Activated CD8-positive, alpha-beta memory T cell treated with anti-CD3 and anti-CD28 coated beads, Interleukin-2, amount 50 U/mL, for 24 hours (primary cell): ENCODE data around the gene MORN1.

Source experiments
- DNase-seq: peaks from one replicate; pipeline ENCODE4 v3.0.0-alpha.2; 2020; ENCODE audit errors: extremely low read depth

MORN1 gene

DNA sequence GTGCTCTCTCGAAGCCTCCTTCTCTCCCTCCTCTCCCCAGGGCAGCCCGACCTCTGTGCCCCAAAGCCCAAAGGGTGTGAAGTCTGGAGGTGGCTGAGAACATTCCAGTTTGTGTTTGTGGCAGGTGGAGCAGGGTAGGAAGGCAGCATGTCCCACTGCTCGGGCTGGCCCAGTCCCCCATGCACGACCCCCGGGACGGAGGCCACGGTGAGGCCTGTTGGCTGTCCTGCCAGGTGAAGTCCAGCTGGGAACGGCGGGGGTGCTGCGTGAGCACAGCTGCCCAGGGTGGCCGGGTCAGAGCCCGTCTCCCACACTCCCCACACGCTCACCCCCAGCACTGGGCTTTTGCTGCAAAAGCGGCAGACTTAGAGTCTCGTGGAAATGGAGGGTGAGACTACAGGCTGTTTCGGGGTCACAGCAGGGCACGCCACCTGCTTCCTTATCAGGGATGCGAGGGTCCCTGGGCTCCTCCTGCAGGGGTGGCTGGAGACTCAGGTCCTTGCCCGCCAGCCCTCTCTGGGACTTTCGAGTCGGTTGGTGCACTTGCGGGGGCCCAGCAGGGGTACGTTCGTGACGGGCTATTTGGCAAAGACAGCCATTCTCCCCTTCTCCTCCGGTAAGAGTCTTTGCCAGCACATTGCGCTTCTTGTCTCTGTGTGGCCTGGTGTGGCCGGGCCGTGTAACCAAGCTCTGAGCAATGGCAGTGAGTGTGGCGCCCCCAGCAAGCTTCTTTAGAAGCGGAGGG, 40.3 kb downstream of the MORN1 start:
- DNase-seq = no peak

DNA sequence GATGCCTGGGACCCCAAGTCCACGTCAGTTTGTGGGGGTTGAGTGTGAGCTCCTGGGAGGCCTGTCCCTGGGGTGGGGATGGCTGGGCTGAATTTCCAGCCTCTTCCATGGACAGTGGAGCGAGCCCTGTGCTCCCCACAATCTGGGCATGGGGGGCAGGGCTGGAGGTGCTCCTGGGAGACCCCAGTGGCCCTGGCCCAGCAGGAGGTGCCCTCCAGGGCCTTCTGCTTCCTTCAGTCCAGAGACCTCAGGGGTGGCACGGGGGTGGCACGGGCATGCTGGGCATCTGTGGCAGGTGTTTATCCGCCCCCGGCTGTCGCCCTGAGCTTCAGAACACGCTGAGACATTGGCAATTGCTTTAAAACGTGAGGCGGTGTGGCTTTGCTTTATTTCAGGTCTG, 40.9 kb downstream of the MORN1 start:
- DNase-seq = no peak

DNA sequence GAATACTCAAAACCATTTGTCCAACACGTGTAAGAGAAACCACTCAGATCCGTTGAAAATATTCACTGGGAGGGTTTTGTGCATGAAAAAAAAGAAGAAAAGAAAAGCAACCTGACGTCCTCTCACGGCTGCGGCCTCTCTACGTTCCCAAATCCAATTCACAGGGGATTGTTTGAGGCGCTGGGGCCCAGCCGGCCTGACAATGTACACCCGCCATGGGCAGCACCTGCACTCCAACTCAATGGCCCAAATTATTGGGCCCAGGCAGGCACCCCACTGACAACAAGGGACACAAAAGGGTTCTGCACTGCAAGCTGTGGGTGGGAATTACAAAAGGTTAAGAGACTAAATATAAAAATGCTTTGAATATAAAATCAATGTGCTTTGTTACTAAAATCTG, 41.5 kb downstream of the MORN1 start:
- no peak for DNase-seq

GRCh38 chr1:2348346-2349325, 42.7 kb downstream of the MORN1 start:
- no peak for DNase-seq

GRCh38 chr1:2347896-2348295, 43.5 kb downstream of the MORN1 start:
- no peak for DNase-seq

- no peak for DNase-seq
These were observed 44.0 kb downstream of the MORN1 start for GRCh38 chr1:2347409-2347785.

GRCh38 chr1:2346691-2347408, 44.5 kb downstream of the MORN1 start:
- DNase-seq = no peak

- no peak for DNase-seq
These were observed 45.9 kb downstream of the MORN1 start for GRCh38 chr1:2345297-2346075.

- no peak for DNase-seq
These were observed 46.5 kb downstream of the MORN1 start for GRCh38 chr1:2344744-2345296.

DNA sequence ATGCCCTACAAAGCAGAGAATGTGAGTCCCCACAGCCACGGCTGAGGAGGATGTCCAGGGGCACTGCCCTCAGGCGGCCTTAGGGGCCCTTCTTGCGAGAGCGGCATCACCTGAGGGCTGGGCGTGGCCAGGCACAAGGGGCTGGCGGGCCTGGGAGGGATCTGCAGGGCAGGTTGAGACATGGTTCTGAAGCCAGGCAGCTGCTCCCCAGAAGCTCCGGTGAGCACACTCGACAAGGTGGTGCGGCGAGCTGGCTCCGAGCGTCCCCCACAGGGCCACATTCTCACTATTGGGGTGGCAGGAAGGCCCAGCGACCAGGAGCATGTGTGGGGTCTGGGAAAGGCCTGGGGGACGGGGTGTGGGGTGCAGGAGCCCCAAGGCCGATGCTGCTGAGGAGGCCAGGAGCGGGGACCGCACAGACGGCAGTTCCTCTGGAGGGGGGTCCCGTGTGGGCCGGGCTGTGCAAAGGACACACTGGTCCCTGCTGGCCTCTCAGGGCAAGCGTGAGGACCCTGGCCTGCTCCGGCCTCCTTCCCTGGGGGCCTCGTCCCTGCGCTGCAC, 47.2 kb downstream of the MORN1 start:
- DNase-seq = no peak

GRCh38 chr1:2343023-2343935, 48.1 kb downstream of the MORN1 start:
- no peak for DNase-seq

GRCh38 chr1:2342384-2343022, 48.9 kb downstream of the MORN1 start:
- no peak for DNase-seq

DNA sequence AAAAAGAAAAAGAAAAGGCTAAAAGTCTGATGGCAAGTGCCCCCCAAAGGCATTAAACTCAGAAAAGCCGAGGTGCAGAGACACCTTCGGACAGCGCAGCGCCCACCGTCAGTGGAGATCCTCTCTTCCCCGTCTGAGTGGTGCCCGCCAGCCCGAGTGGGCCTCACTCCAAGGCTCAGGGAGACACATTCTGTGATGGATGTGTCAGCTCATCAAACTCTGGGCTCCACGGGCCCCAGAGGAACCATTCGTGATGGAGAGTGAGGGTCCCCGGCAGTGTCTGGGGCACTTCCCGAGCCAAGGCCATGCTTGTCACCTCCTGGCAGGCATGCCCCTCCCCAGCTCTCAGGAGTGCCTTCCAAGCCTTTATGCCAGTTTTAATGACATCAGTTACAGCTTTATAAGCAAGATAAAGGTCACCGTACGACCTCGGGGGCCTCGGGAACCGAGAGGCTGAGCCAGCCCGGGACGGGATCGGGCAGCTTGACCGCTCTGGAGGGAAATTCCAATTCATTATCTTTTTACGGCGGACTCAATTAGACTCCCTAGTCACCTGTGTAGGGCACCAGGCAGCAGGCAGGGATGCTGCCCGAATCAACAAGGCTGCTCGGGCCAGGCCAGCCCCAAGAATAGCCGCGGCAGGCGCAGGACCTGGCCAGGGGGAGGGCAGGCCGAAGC, 49.5 kb downstream of the MORN1 start:
- DNase-seq = no peak

- DNase-seq = no peak
These were observed 50.5 kb downstream of the MORN1 start for GRCh38 chr1:2340918-2341254.

DNA sequence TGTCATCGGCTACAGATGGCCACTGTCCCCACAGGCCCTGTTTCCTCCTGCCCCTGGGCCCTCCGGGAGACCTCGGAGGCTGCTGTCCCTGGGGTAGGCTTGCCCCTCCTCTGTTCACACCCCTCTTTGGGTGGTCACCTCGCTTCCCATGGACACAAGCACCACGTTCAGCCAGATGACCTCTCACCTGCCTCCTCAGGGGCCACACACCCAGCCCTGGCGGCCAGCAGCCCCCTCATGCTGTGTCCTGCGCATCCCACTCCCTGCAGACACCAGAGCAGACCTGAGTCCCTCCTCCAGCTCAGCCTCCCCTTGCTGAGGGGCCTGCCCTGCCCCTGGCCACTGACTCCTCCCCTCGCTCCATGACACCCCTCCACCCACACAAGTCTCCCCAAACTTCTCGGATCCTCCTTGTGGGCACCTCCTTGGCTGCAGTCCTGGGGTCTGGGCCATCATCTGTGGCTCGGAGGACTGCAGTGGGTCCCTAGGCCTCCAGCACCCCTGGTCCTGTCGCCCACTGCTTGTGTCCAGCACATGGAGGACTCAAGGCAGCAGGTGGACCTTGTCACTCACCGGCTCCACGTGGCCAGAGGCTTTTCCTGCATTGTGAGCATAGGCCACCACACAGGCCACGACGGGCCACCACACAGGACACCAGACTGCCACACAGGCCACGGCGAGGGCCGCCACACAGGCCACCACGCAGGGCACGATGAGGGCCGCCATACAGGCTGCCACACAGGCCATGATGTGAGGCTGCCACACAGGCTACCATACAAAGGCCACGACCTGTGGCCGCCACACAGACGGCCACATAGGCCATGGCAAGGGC, 51.1 kb downstream of the MORN1 start:
- DNase-seq = no peak

DNA sequence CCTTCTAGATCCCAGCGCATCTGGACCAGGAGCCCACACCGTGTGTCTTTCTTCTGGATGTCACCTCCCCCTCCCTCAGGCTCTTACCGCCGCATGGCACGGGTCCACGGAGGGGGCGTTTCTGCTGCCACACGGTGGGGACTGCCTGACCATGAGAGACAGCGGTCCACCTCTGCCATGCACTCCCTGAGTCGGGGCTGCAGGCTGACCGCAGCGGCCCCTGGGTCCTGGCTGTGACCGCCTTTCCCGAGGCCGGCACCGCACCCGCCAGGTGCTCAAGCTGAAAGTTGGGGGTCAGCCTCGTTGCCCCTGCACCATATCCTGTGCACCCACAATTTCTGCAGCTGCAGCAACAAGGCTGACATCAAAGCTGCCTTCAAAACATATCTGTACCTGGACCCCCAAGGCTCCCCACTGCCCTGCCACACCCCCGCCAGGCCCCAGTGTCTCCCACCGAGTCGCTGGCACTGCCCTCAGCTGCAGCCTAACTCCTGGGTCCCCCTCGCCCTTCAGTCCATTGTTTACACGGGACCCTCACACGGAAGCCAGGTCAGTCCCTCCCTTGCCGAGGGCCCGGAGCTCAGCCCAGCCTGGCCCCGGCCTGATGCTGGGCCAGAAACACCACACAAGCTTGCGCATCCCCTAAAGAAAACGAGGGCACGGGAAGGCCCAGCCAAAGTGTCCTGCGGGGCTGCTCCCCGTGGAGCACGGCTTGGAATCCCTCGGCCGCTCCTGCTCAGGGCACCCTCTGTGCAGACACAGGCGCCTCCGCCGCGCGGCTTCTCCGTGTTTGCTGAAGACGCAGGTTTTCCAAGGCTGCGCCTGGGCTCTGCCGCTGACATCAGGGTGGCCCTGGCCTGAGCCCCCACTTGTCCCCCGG, 51.9 kb downstream of the MORN1 start:
- no peak for DNase-seq

DNA sequence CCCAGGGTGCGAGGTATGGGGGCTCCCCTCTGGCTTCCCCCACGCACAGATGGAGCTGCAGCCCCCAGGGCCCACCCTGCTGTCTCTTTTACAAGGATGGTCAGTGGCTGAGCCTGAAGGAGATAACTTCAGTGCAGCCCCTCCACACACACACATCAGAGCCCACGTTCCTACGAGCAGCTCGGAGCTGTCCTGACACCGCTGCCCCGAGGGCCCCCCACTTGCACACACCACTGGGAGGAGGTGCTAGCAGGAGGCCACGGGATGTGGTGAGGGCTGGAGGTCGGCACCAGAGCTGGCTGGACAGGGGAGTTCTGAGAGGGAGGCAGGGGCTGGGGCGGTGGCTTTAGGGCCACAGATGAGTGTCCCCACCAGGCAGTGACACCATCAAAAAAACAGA, 53.9 kb downstream of the MORN1 start:
- no peak for DNase-seq
